Neural progenitor cell (in vitro differentiated cells): ENCODE results near the gene GABRG3. TPM values are rescaled to one million over a fixed set of nuclear protein-coding genes. Genes with fewer than 3 reads are reported as not detected.

Experiments used
- DNase-seq: peaks from one replicate; pipeline ENCODE4 v3.0.0-alpha.2; 2016; ENCODE audit warnings: low spot score
- H2AFZ ChIP-seq: fragments of 200-600 bp; sonication (generic); replicated peaks from 2 replicates; pipeline ENCODE4 v1.6.1; 2016; ENCODE audit warnings: antibody characterized with exemption
- H3F3A ChIP-seq: fragments of 200-600 bp; sonication (generic); 2 replicates; pipeline ENCODE4 v1.6.1; 2016; ENCODE audit warnings: antibody characterized with exemption, low read depth
- H3K27ac ChIP-seq: fragments of 200-600 bp; sonication (generic); 2 replicates; pipeline ENCODE4 v1.5.1; 2016; ENCODE audit warnings: mild to moderate bottlenecking
- H3K27me3 ChIP-seq: fragments of 200-600 bp; sonication (generic); 2 replicates; pipeline ENCODE4 v1.6.1; 2016; ENCODE audit warnings: mild to moderate bottlenecking, moderate library complexity
- H3K36me3 ChIP-seq: fragments of 200-600 bp; sonication (generic); 2 replicates; pipeline ENCODE4 v1.5.1; 2016
- H3K4me1 ChIP-seq: fragments of 200-600 bp; sonication (generic); 2 replicates; pipeline ENCODE4 v1.6.1; 2016; ENCODE audit warnings: mixed run types
- H3K4me2 ChIP-seq: fragments of 200-600 bp; sonication (generic); 2 replicates; pipeline ENCODE4 v1.6.1; 2016
- H3K4me3 ChIP-seq: fragments of 200-600 bp; sonication (generic); 2 replicates; pipeline ENCODE4 v1.5.1; 2016
- H3K79me2 ChIP-seq: fragments of 200-600 bp; sonication (generic); 2 replicates; pipeline ENCODE4 v1.6.1; 2016; ENCODE audit warnings: low read depth
- H3K9ac ChIP-seq: fragments of 200-600 bp; sonication (generic); 2 replicates; pipeline ENCODE4 v1.6.1; 2016
- H3K9me3 ChIP-seq: fragments of 200-600 bp; sonication (generic); 2 replicates; pipeline ENCODE4 v1.5.1; 2016; ENCODE audit warnings: low read depth
- H4K20me1 ChIP-seq: fragments of 200-600 bp; sonication (generic); 2 replicates; pipeline ENCODE4 v1.6.1; 2016; ENCODE audit warnings: low read depth
- H3K27ac Mint-ChIP-seq: 3 replicates; pipeline ENCODE4 v1.8.0; 2021; ENCODE audit warnings: mixed read lengths
- H3K27me3 Mint-ChIP-seq: 2 replicates; pipeline ENCODE4 v1.8.0; 2022; ENCODE audit warnings: low read depth, mild to moderate bottlenecking, inconsistent platforms, moderate library complexity, mixed read lengths; ENCODE audit not compliant: insufficient read depth
- H3K36me3 Mint-ChIP-seq: 3 replicates; pipeline ENCODE4 v1.8.0; 2021; ENCODE audit warnings: mixed read lengths
- H3K4me1 Mint-ChIP-seq: 3 replicates; pipeline ENCODE4 v1.8.0; 2021; ENCODE audit warnings: mixed read lengths
- H3K4me3 Mint-ChIP-seq: 3 replicates; pipeline ENCODE4 v1.8.0; 2021; ENCODE audit warnings: mild to moderate bottlenecking, moderate library complexity, mixed read lengths
- H3K9me3 Mint-ChIP-seq: 3 replicates; pipeline ENCODE4 v1.8.0; 2020; ENCODE audit warnings: mixed read lengths
- EZH2 ChIP-seq: fragments of 200-600 bp; sonication (generic); IDR thresholded peaks from 2 replicates; pipeline ENCODE4 v1.6.1; 2017; ENCODE audit warnings: antibody characterized with exemption, mild to moderate bottlenecking, moderate library complexity
- EZH2phosphoT487 ChIP-seq: fragments of 200-600 bp; sonication (generic); IDR thresholded peaks from 2 replicates; pipeline ENCODE4 v1.6.1; 2017; ENCODE audit warnings: antibody characterized with exemption
- total RNA-seq: library from RNA; depleted of rRNA; stranded (reverse); fragments of >200 nt; gene quantifications from 2 replicates; pipeline ENCODE4 v1.2.3, GENCODE V29; 2015; ENCODE audit warnings: low replicate concordance
- TF ChIP-seq, protein P1 (sequence below): fragments of 200-600 bp; sonication (generic); IDR thresholded peaks from 2 replicates; pipeline ENCODE4 v1.5.1; 2017; ENCODE audit warnings: antibody characterized with exemption, mild to moderate bottlenecking

GABRG3 gene
- total RNA-seq, 1 donor from 2014 or later = 3.4 TPM

DNA sequence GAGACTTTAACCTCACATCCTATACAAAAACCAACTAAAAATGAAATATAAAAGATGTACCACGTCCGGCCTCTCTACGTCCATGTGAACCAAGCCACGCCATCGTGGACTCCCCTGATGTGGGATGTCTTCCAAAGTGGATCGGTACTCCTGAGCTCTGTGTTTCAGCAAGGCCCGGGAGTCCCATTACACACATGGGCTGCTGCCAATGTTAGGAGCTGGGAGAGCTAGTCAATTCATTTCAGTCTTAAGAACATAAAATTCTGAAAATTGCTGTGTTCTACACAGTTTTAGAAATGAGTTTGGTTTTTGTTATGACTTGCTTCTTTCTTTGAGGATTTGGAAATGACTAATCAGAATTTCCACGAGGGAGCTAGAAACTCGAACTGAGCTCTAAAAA lies 131.0 kb downstream of the GABRG3 start:
- no peaks in the 10 kb centered on the region for H3K36me3 Mint-ChIP-seq

DNA sequence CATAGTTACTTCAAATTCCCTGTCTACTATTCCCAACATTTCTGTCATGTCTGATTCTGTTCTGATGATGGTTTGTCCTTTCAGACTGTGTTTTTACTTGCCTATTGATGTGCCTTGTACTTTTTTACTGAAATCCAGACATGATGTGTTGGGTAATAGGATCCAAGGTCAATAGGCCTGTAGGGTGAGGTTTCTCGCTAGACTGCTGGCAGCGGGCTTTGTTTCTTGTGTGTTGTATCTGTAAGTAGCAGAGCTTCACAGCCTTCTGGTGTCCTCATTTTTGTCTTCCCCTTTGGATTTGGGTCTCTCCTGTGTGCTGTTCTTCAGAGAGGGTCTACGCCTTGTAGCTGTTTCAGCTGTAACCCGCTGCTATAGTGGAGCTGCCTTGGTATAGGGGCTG lies 140.3 kb downstream of the GABRG3 start:
- TF ChIP-seq EZH2phosphoT487 = no peak

More for the DNA sequence above, 131.0 kb downstream of the GABRG3 start:
- no peaks in the 10 kb centered on the region for H3K9me3 ChIP-seq
- no peaks in the 10 kb centered on the region for H3K36me3 ChIP-seq
- no peaks in the 10 kb centered on the region for H3K27me3 ChIP-seq
- Mint-ChIP-seq H3K9me3 (no peaks in the 10 kb centered on the region), H3K27ac (no peak overlapping the region), H3K4me3 (no peak overlapping the region), H3K27me3 (no peaks in the 10 kb centered on the region), H3K4me1 (no peaks in the 10 kb centered on the region)
- H3K4me1 ChIP-seq = no peaks in the 10 kb centered on the region
- H3K9ac ChIP-seq = no peak overlapping the region
- H3K27ac ChIP-seq = no peak overlapping the region
- DNase-seq = no peak
- H3K4me3 ChIP-seq = no peak overlapping the region
- no peak overlapping the region for H2AFZ ChIP-seq
- H3K4me2 ChIP-seq = no peak overlapping the region
- H3K79me2 ChIP-seq = no peaks in the 10 kb centered on the region
- no peaks in the 10 kb centered on the region for H4K20me1 ChIP-seq
- TF ChIP-seq EZH2 = no peak
- no peak for TF ChIP-seq EZH2phosphoT487
- TF ChIP-seq, protein P1, sequence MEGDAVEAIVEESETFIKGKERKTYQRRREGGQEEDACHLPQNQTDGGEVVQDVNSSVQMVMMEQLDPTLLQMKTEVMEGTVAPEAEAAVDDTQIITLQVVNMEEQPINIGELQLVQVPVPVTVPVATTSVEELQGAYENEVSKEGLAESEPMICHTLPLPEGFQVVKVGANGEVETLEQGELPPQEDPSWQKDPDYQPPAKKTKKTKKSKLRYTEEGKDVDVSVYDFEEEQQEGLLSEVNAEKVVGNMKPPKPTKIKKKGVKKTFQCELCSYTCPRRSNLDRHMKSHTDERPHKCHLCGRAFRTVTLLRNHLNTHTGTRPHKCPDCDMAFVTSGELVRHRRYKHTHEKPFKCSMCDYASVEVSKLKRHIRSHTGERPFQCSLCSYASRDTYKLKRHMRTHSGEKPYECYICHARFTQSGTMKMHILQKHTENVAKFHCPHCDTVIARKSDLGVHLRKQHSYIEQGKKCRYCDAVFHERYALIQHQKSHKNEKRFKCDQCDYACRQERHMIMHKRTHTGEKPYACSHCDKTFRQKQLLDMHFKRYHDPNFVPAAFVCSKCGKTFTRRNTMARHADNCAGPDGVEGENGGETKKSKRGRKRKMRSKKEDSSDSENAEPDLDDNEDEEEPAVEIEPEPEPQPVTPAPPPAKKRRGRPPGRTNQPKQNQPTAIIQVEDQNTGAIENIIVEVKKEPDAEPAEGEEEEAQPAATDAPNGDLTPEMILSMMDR = no peak
- H3F3A ChIP-seq = no peaks in the 10 kb centered on the region

DNA sequence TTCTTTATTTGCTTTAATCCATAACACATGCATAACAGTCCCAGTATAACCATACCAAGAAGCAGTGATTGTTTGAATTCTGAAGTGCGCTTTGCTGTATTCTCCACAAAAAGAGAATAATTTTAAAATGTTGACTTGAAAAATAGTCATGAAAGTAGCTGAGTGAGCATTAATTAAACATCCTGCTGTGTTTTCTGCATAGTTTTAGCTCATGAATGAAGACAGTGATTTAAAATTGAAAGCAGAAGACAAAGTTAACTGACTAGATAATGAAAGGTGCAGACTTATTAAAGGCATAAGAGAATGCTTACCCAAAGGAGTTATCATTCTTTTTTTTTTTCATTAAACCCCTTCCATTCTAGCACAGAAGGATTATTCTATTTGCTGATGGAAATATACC lies 143.5 kb downstream of the GABRG3 start:
- Histone ChIP-seq H3F3A (no peaks in the 10 kb centered on the region), H4K20me1 (no peaks in the 10 kb centered on the region), H2AFZ (no peak overlapping the region), H3K4me2 (no peak overlapping the region), H3K9ac (no peak overlapping the region), H3K36me3 (no peaks in the 10 kb centered on the region), H3K27ac (no peak overlapping the region), H3K4me3 (no peak overlapping the region), H3K27me3 (no peaks in the 10 kb centered on the region), H3K4me1 (no peaks in the 10 kb centered on the region), H3K79me2 (no peaks in the 10 kb centered on the region), H3K9me3 (no peaks in the 10 kb centered on the region)
- no peak for DNase-seq
- TF ChIP-seq, protein P1 = no peak
- TF ChIP-seq EZH2 (no peak), EZH2phosphoT487 (no peak)
- Mint-ChIP-seq H3K27ac (no peak overlapping the region), H3K4me3 (no peak overlapping the region), H3K4me1 (no peaks in the 10 kb centered on the region), H3K27me3 (no peaks in the 10 kb centered on the region), H3K9me3 (peaks cover 3% of the 10 kb centered on the region), H3K36me3 (no peaks in the 10 kb centered on the region)

More for the DNA sequence above, 140.3 kb downstream of the GABRG3 start:
- no peak overlapping the region for H3K4me3 Mint-ChIP-seq
- no peaks in the 10 kb centered on the region for H3K27me3 Mint-ChIP-seq
- Histone ChIP-seq H3K27me3 (no peaks in the 10 kb centered on the region), H3K79me2 (no peaks in the 10 kb centered on the region), H3K4me1 (no peaks in the 10 kb centered on the region), H3K9me3 (no peaks in the 10 kb centered on the region), H3K4me3 (no peak overlapping the region), H3K4me2 (no peak overlapping the region), H4K20me1 (no peaks in the 10 kb centered on the region), H3F3A (no peaks in the 10 kb centered on the region), H3K9ac (no peak overlapping the region), H2AFZ (no peak overlapping the region), H3K27ac (no peak overlapping the region), H3K36me3 (no peaks in the 10 kb centered on the region)
- no peaks in the 10 kb centered on the region for H3K4me1 Mint-ChIP-seq
- no peaks in the 10 kb centered on the region for H3K9me3 Mint-ChIP-seq
- DNase-seq = no peak
- H3K36me3 Mint-ChIP-seq = no peaks in the 10 kb centered on the region
- H3K27ac Mint-ChIP-seq = no peak overlapping the region

DNA sequence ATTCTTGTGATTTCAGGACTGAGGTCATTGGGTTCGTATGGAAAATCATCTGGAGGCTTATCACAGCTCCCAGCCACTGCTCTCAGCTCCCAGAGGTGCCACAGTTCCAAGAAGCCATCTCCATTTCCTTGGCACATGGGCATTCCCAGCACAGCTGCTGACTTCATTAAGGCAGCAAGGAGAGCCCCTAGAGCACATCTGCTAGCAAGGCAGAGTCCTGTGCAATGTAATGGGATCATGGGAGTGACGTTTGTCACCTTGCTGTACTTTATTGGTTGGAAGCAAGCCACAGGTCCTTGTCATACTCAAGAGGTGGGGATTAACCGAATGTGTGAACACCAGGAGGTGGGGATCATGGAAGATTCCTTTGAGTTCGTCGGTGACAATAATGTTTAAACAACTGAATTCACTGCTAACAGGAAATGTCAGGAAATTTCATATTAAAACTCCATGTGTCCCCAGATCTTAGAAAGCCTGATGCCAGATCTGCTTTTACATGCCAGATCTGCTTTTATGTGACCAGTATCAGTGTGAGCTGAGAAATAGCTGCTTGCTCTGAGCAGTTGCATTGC lies 148.8 kb downstream of the GABRG3 start:
- no peaks in the 10 kb centered on the region for H3K27me3 Mint-ChIP-seq
- H3K27ac Mint-ChIP-seq = no peak overlapping the region
- Histone ChIP-seq H3K27me3 (no peaks in the 10 kb centered on the region), H3K4me3 (no peak overlapping the region), H3F3A (no peaks in the 10 kb centered on the region), H4K20me1 (no peaks in the 10 kb centered on the region), H3K79me2 (no peaks in the 10 kb centered on the region), H3K4me2 (no peak overlapping the region), H3K4me1 (no peaks in the 10 kb centered on the region), H3K36me3 (no peaks in the 10 kb centered on the region), H3K9ac (no peak overlapping the region), H2AFZ (no peak overlapping the region), H3K9me3 (no peaks in the 10 kb centered on the region), H3K27ac (no peak overlapping the region)
- H3K4me1 Mint-ChIP-seq = peaks cover 4% of the 10 kb centered on the region
- no peaks in the 10 kb centered on the region for H3K36me3 Mint-ChIP-seq
- H3K9me3 Mint-ChIP-seq = peaks cover 3% of the 10 kb centered on the region
- no peak for TF ChIP-seq EZH2phosphoT487
- no peak for TF ChIP-seq EZH2
- TF ChIP-seq, protein P1 = no peak
- H3K4me3 Mint-ChIP-seq = no peak overlapping the region
- DNase-seq = no peak
